ENCODE data around the gene NMNAT2.

DNA sequence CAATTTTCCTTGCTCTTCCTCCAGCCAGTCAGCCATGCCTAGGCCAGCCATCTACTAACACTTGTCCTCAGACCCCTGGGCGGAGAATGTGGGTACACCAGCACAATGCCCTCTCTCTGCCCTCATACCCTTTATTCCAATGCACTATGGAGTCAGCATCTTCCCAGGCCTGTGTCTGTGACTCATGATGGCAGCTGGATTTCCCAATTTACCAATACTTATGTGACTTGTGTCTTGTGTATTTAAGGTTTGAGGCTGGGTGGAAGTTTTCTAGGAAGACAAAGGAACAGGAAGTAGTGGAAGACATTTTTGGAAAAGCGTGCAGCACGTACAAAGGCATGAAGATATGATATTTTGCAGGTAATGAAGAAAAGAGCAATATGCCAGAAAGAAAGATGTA is 114.3 kb downstream of the NMNAT2 start:
- TF ChIP-seq, protein P1, sequence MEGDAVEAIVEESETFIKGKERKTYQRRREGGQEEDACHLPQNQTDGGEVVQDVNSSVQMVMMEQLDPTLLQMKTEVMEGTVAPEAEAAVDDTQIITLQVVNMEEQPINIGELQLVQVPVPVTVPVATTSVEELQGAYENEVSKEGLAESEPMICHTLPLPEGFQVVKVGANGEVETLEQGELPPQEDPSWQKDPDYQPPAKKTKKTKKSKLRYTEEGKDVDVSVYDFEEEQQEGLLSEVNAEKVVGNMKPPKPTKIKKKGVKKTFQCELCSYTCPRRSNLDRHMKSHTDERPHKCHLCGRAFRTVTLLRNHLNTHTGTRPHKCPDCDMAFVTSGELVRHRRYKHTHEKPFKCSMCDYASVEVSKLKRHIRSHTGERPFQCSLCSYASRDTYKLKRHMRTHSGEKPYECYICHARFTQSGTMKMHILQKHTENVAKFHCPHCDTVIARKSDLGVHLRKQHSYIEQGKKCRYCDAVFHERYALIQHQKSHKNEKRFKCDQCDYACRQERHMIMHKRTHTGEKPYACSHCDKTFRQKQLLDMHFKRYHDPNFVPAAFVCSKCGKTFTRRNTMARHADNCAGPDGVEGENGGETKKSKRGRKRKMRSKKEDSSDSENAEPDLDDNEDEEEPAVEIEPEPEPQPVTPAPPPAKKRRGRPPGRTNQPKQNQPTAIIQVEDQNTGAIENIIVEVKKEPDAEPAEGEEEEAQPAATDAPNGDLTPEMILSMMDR (IDR thresholded peaks at IDR 0.05), result no peak
- no peak for TF ChIP-seq POLR2A (IDR thresholded peaks at IDR 0.05)
